ENCODE results near the gene MAN1A1. TPM values are rescaled to one million over a fixed set of nuclear protein-coding genes. Genes with fewer than 3 reads are reported as not detected.
A peak's percentile ranks its signal among the peaks of the same experiment; 100 is the strongest.

The MAN1A1 gene
- total RNA-seq, 4 donors from 2014 or later: 71.7 to 170 (median 128) TPM

- no peaks in the 10 kb centered on the region for H3K27me3 ChIP-seq
- H3K27ac ChIP-seq: no peak overlapping the region
- no peaks in the 10 kb centered on the region for H3K9me3 ChIP-seq
- DNase-seq: no peak
- H3K36me3 ChIP-seq: no peaks in the 10 kb centered on the region
- intact Hi-C loops (cut with DNase I): no loop called here
- 88 to 94% methylated on average over 1 of the region's 1 CpG for WGBS, 2 donors
- H3K4me1 ChIP-seq: peaks cover 10 to 15% of the 10 kb centered on the region in 2 donors
- H3K4me3 ChIP-seq (replicated peaks in 1 of 3): no peak overlapping the region
- no peak for TF ChIP-seq CTCF (IDR thresholded peaks at IDR 0.05)
- no peak for TF ChIP-seq POLR2A (IDR thresholded peaks at IDR 0.05)
These were observed 11.8 kb downstream of the MAN1A1 start for GRCh38 chr6:119337762-119338161.

GRCh38 chr6:119337252-119337651 is 12.3 kb downstream of the MAN1A1 start:
- TF ChIP-seq CTCF (IDR thresholded peaks at IDR 0.05) (no peak), POLR2A (IDR thresholded peaks at IDR 0.05) (no peak)
- no peak for DNase-seq
- Histone ChIP-seq H3K9me3 (no peaks in the 10 kb centered on the region), H3K36me3 (no peaks in the 10 kb centered on the region), H3K4me3 (replicated peaks in 1 of 3) (no peak overlapping the region), H3K27me3 (no peaks in the 10 kb centered on the region), H3K4me1 (peaks cover 10 to 15% of the 10 kb centered on the region in 2 donors), H3K27ac (no peak overlapping the region)
- intact Hi-C loops (cut with DNase I): no loop called here
- 94 to 96% methylated on average over 5 of the region's 5 CpGs for WGBS, 2 donors

GRCh38 chr6:119334535-119335264 is 14.9 kb downstream of the MAN1A1 start:
- WGBS, 2 donors: 60 to 70% methylated on average over 1 of the region's 1 CpG
- Histone ChIP-seq H3K36me3 (no peaks in the 10 kb centered on the region), H3K9me3 (no peaks in the 10 kb centered on the region), H3K4me3 (replicated peaks in 1 of 3) (no peak overlapping the region), H3K27ac (peak overlapping the region in 1 of 3 donors; percentile 6), H3K27me3 (no peaks in the 10 kb centered on the region), H3K4me1 (peaks cover 3 to 4% of the 10 kb centered on the region in 2 donors)
- no peak for DNase-seq
- intact Hi-C loops (cut with DNase I): no loop called here
- TF ChIP-seq CTCF (IDR thresholded peaks at IDR 0.05) (no peak), POLR2A (IDR thresholded peaks at IDR 0.05) (no peak)

- intact Hi-C loops (cut with DNase I): no loop called here
- 75 to 77% methylated on average over 3 of the region's 3 CpGs for whole genome bisulfite sequencing, 2 donors
- peaks cover under 1 to 4% of the 10 kb centered on the region in 2 donors for H3K4me1 ChIP-seq
These were observed 15.8 kb downstream of the MAN1A1 start for GRCh38 chr6:119333707-119334295.

More at GRCh38 chr6:119333707-119334295, 15.8 kb downstream of the MAN1A1 start:
- TF ChIP-seq CTCF (IDR thresholded peaks at IDR 0.05) (peak; percentile 32 to 80 (median 51)), POLR2A (IDR thresholded peaks at IDR 0.05) (no peak)
- Histone ChIP-seq H3K27me3 (no peaks in the 10 kb centered on the region), H3K27ac (no peak overlapping the region), H3K36me3 (no peaks in the 10 kb centered on the region), H3K4me3 (replicated peaks in 1 of 3) (no peak overlapping the region), H3K9me3 (no peaks in the 10 kb centered on the region)
- DNase-seq: no peak

Measured in thyroid gland (tissue), 4 donors.